Measurements from ENCODE around the gene CHMP2A. TPM values are rescaled to one million over a fixed set of nuclear protein-coding genes. Genes with fewer than 3 reads are reported as not detected.
A peak's percentile ranks its signal among the peaks of the same experiment; 100 is the strongest.

CHMP2A gene
- total and polyA plus RNA-seq, 2 of the 13 experiments (the other 11 are each of a cell fraction or from before 2014, with no cell fraction given), result 49.7 to 55.0 TPM

DNA sequence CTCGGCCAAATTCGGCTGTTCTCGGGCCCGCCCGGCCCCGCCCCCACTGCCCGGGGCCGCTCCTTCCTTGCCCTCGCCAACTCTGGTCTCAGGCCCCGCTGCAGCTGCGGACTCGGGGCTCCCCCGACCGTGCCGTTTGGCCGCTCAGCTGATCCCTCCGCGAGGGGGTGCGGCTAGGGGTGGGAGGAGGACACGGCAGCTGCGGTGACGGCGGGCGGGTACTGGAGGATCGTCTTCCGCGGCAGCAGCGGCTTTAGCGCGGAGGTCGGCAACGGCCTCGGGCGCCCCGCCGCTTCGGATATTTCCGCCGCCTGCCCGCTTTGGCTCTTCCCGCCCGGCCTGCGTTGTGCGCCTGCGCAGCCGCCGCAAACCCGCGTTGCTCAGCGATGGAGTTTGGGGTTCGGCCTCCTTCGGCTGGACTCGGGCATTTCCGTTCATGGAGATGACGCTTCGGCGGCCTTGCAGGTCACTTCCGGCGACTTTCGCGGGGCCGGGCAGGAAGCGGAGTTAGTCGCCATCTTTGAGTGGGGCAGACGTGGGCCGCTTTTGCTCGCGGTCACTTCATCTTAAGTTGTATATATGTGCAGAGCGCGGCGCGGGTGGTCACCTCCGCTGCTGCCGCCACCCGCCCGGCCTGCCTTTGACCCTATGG is 3.8 kb upstream of the CHMP2A start (continued):
- TF ChIP-seq HDAC6 (IDR thresholded peaks at IDR 0.05; ENCODE audit: low read depth, low read length) (no peak), ZKSCAN1 (IDR thresholded peaks at IDR 0.05; ENCODE audit: low read length) (no peak), SMAD1 (CRISPR knock-in tag; IDR thresholded peaks at IDR 0.05; ENCODE audit: borderline replicate concordance, low read depth) (no peak), RAD51 (IDR thresholded peaks at IDR 0.05; ENCODE audit: borderline replicate concordance) (no peak), HDAC2 (CRISPR knock-in tag; IDR thresholded peaks at IDR 0.05) (no peak), ZNF207 (IDR thresholded peaks at IDR 0.05; ENCODE audit: borderline replicate concordance) (no peak), POGZ (CRISPR knock-in tag; IDR thresholded peaks at IDR 0.05) (no peak), HNRNPH1 (optimal IDR thresholded peaks at IDR 0.05; ENCODE audit: low read depth, low read length) (no peak), EHMT2 (IDR thresholded peaks at IDR 0.05; ENCODE audit: borderline replicate concordance, low read depth, low read length) (no peak), ZNF747 (CRISPR knock-in tag; IDR thresholded peaks at IDR 0.05; ENCODE audit: borderline replicate concordance) (peak; percentile 63; the same call in 1 of the 2 replicates), ZNF564 (CRISPR knock-in tag; IDR thresholded peaks at IDR 0.05) (peak; percentile 72; the same call in 1 of the 2 replicates), TSC22D2 (CRISPR knock-in tag; IDR thresholded peaks at IDR 0.05; ENCODE audit: borderline replicate concordance) (no peak), KAT8 (CRISPR knock-in tag; IDR thresholded peaks at IDR 0.05) (peak; percentile 64), MIXL1 (CRISPR knock-in tag; IDR thresholded peaks at IDR 0.05) (no peak), RFXANK (CRISPR knock-in tag; IDR thresholded peaks at IDR 0.05) (no peak), SMC3 (IDR thresholded peaks at IDR 0.05; ENCODE audit: low read length) (no peak), SMYD3 (CRISPR knock-in tag; IDR thresholded peaks at IDR 0.05) (no peak), ZNF543 (CRISPR knock-in tag; IDR thresholded peaks at IDR 0.05) (no peak), SMARCC2 (IDR thresholded peaks at IDR 0.05) (no peak), ZNF263 (CRISPR knock-in tag; IDR thresholded peaks at IDR 0.05) (peak; percentile 44; the same call in 1 of the 2 replicates), ZNF549 (CRISPR knock-in tag; IDR thresholded peaks at IDR 0.05) (no peak)
- TF ChIP-seq, protein P1, sequence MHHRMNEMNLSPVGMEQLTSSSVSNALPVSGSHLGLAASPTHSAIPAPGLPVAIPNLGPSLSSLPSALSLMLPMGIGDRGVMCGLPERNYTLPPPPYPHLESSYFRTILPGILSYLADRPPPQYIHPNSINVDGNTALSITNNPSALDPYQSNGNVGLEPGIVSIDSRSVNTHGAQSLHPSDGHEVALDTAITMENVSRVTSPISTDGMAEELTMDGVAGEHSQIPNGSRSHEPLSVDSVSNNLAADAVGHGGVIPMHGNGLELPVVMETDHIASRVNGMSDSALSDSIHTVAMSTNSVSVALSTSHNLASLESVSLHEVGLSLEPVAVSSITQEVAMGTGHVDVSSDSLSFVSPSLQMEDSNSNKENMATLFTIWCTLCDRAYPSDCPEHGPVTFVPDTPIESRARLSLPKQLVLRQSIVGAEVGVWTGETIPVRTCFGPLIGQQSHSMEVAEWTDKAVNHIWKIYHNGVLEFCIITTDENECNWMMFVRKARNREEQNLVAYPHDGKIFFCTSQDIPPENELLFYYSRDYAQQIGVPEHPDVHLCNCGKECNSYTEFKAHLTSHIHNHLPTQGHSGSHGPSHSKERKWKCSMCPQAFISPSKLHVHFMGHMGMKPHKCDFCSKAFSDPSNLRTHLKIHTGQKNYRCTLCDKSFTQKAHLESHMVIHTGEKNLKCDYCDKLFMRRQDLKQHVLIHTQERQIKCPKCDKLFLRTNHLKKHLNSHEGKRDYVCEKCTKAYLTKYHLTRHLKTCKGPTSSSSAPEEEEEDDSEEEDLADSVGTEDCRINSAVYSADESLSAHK (CRISPR knock-in tag; IDR thresholded peaks at IDR 0.05; ENCODE audit: borderline replicate concordance), result no peak
- TF ChIP-seq, protein P2, sequence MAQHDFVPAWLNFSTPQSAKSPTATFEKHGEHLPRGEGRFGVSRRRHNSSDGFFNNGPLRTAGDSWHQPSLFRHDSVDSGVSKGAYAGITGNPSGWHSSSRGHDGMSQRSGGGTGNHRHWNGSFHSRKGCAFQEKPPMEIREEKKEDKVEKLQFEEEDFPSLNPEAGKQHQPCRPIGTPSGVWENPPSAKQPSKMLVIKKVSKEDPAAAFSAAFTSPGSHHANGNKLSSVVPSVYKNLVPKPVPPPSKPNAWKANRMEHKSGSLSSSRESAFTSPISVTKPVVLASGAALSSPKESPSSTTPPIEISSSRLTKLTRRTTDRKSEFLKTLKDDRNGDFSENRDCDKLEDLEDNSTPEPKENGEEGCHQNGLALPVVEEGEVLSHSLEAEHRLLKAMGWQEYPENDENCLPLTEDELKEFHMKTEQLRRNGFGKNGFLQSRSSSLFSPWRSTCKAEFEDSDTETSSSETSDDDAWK (CRISPR knock-in tag; IDR thresholded peaks at IDR 0.05), result no peak
- TF ChIP-seq, protein P3, sequence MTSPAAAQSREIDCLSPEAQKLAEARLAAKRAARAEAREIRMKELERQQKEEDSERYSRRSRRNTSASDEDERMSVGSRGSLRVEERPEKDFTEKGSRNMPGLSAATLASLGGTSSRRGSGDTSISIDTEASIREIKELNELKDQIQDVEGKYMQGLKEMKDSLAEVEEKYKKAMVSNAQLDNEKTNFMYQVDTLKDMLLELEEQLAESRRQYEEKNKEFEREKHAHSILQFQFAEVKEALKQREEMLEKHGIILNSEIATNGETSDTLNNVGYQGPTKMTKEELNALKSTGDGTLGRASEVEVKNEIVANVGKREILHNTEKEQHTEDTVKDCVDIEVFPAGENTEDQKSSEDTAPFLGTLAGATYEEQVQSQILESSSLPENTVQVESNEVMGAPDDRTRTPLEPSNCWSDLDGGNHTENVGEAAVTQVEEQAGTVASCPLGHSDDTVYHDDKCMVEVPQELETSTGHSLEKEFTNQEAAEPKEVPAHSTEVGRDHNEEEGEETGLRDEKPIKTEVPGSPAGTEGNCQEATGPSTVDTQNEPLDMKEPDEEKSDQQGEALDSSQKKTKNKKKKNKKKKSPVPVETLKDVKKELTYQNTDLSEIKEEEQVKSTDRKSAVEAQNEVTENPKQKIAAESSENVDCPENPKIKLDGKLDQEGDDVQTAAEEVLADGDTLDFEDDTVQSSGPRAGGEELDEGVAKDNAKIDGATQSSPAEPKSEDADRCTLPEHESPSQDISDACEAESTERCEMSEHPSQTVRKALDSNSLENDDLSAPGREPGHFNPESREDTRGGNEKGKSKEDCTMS (CRISPR knock-in tag; conservative IDR thresholded peaks at IDR 0.05), result no peak
- TF ChIP-seq, protein P4, sequence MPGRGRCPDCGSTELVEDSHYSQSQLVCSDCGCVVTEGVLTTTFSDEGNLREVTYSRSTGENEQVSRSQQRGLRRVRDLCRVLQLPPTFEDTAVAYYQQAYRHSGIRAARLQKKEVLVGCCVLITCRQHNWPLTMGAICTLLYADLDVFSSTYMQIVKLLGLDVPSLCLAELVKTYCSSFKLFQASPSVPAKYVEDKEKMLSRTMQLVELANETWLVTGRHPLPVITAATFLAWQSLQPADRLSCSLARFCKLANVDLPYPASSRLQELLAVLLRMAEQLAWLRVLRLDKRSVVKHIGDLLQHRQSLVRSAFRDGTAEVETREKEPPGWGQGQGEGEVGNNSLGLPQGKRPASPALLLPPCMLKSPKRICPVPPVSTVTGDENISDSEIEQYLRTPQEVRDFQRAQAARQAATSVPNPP (CRISPR knock-in tag; IDR thresholded peaks at IDR 0.05), result no peak
